Stomach (tissue), 9 donors: Measurements from ENCODE around the gene FAR1. TPM values are rescaled to one million over a fixed set of nuclear protein-coding genes. Genes with fewer than 3 reads are reported as not detected.

ENCODE experiments used
- DNase-seq, 2 donors: peaks; one replicate each; pipeline versions ENCODE4 v3.0.0 to v3.0.0-alpha.2; 2013 to 2019
- H3K27ac ChIP-seq, 5 donors: fragments of 200-600 bp in 4 of 5; sonication (generic) in 4 of 5; one replicate each; pipeline ENCODE4 v1.5.1; 2013 to 2019; ENCODE audit warnings: mild to moderate bottlenecking in 1 of 5, moderate library complexity in 1 of 5
- H3K27me3 ChIP-seq, 3 donors: fragments of 200-600 bp; sonication (generic); one replicate each; pipeline ENCODE4 v1.5.1; 2017 to 2019; ENCODE audit warnings: mixed run types in 1 of 3
- H3K36me3 ChIP-seq, 4 donors: fragments of 200-600 bp; sonication (generic); 1 replicate in 3 of 4; 2 replicates in 1 of 4; pipeline ENCODE4 v1.5.1; 2016 to 2019
- H3K4me1 ChIP-seq, 4 donors: fragments of 200-600 bp; sonication (generic); one replicate each; pipeline ENCODE4 v1.5.1; 2016 to 2019
- H3K4me3 ChIP-seq, 4 donors: fragments of 200-600 bp; sonication (generic) in 3 of 4; one replicate each; pipeline ENCODE4 v1.5.1; 2016 to 2019; ENCODE audit warnings: mild to moderate bottlenecking in 1 of 4
- H3K9me3 ChIP-seq, 4 donors: fragments of 200-600 bp; sonication (generic); one replicate each; pipeline ENCODE4 v1.5.1; 2016 to 2019
- CTCF ChIP-seq, 7 experiments: fragments of 450-650 bp in 4 of 7; fragments of 200-600 bp in 3 of 7; sonication (generic) in 3 of 7; IDR thresholded peaks; one replicate each; pipeline ENCODE4 v1.5.1; 2016 to 2019; ENCODE audit warnings: antibody characterized with exemption in 7 of 7, control low read depth in 2 of 7, mild to moderate bottlenecking in 1 of 7
- EP300 ChIP-seq: sonication (generic); formaldehyde crosslinking; IDR thresholded peaks from one replicate; pipeline ENCODE4 v1.6.1; 2017; ENCODE audit warnings: antibody characterized with exemption
- POLR2A ChIP-seq, 4 donors: fragments of 450-650 bp; IDR thresholded peaks; one replicate each; pipeline ENCODE4 v1.6.1; 2016; ENCODE audit warnings: antibody characterized with exemption in 4 of 4, control low read depth in 2 of 4, mild to moderate bottlenecking in 1 of 4, moderate library complexity in 1 of 4
- POLR2AphosphoS5 ChIP-seq, 3 donors: sonication (generic); formaldehyde crosslinking; IDR thresholded peaks; one replicate each; pipeline ENCODE4 v1.6.1; 2016; ENCODE audit warnings: antibody characterized with exemption in 3 of 3
- WGBS, 5 donors: extraction: QIAGEN DNeasy Blood & Tissue Kit in 3 of 5; methylation state at CpG; one replicate each; pipeline versions ENCODE4 v1.1.5 to v1.1.7; 2013 to 2018; 5-methylcytosine and 5-hydroxymethylcytosine counted together
- intact Hi-C: fragments of 100-400 bp; cut with DNase I; formaldehyde crosslinking; loops from one replicate; pipeline ENCODE4 v1.15.1; 2023; ENCODE audit warnings: low total_unique reads
- polyA plus RNA-seq, 3 donors: library from polyadenylated mRNA; stranded (reverse); fragments of 200-250 nt; gene quantifications; one replicate each; pipeline ENCODE4 v1.2.3, GENCODE V29; 2013
- total RNA-seq, 5 donors: library from RNA; depleted of rRNA; stranded (reverse); fragments of >200 nt; gene quantifications; one replicate each; pipeline versions ENCODE4 v1.1.0 to v1.2.3, GENCODE V29; 2014 to 2016
- donor health status: healthy with polysubstance abuse.
- donor health status: Bipolar disorder and iron deficiency.
- donor health status: healthy.

Gene FAR1
- total and polyA plus RNA-seq, 8 donors: 27.0 to 374 (median 90.7) TPM

GRCh38 chr11:13765886-13766285 is 97.4 kb downstream of the FAR1 start:
- Histone ChIP-seq H3K36me3 (no peaks in the 10 kb centered on the region), H3K27ac (no peak overlapping the region), H3K9me3 (no peaks in the 10 kb centered on the region), H3K27me3 (no peaks in the 10 kb centered on the region), H3K4me1 (no peaks in the 10 kb centered on the region), H3K4me3 (no peak overlapping the region)
- TF ChIP-seq POLR2AphosphoS5 (IDR thresholded peaks at IDR 0.05) (no peak), POLR2A (IDR thresholded peaks at IDR 0.05) (no peak), CTCF (IDR thresholded peaks at IDR 0.05) (no peak), EP300 (no peak)
- DNase-seq: no peak
- intact Hi-C loops: no loop called here
- WGBS, 5 donors: 67 to 92% (median 85%) methylated on average over 3 of the region's 3 CpGs

- WGBS, 5 donors: 78 to 90% (median 88%) methylated on average over 1 of the region's 1 CpG
Observed at GRCh38 chr11:13767471-13767870, 99.0 kb downstream of the FAR1 start.

GRCh38 chr11:13769188-13769587 is 100.7 kb downstream of the FAR1 start:
- no peak for DNase-seq
- Histone ChIP-seq H3K4me3 (no peak overlapping the region), H3K9me3 (no peaks in the 10 kb centered on the region), H3K27me3 (no peaks in the 10 kb centered on the region), H3K4me1 (peaks cover 0 to 7% (median 0%) of the 10 kb centered on the region in 4 donors), H3K27ac (no peak overlapping the region), H3K36me3 (no peaks in the 10 kb centered on the region)
- TF ChIP-seq EP300: no peak
- TF ChIP-seq CTCF (IDR thresholded peaks at IDR 0.05): no peak
- no peak for TF ChIP-seq POLR2A (IDR thresholded peaks at IDR 0.05)
- no peak for TF ChIP-seq POLR2AphosphoS5 (IDR thresholded peaks at IDR 0.05)
- WGBS, 5 donors: 58 to 76% (median 63%) methylated on average over 2 of the region's 2 CpGs
- intact Hi-C loops: no loop called here

More at GRCh38 chr11:13767471-13767870, 99.0 kb downstream of the FAR1 start:
- DNase-seq: no peak
- no peak for TF ChIP-seq POLR2A (IDR thresholded peaks at IDR 0.05)
- no peaks in the 10 kb centered on the region for H3K9me3 ChIP-seq
- H3K36me3 ChIP-seq: no peaks in the 10 kb centered on the region
- no peak overlapping the region for H3K27ac ChIP-seq
- H3K27me3 ChIP-seq: no peaks in the 10 kb centered on the region
- peaks cover 0 to 4% (median 0%) of the 10 kb centered on the region in 4 donors for H3K4me1 ChIP-seq
- intact Hi-C loops: no loop called here
- H3K4me3 ChIP-seq: no peak overlapping the region

- H3K9me3 ChIP-seq: no peaks in the 10 kb centered on the region
- H3K27ac ChIP-seq: no peak overlapping the region
- intact Hi-C loops: loop anchor here (10.0 kb wide), 1 partner anchor 474 kb away; no protein-coding TSS in a partner anchor
- H3K4me3 ChIP-seq: no peak overlapping the region
- 92 to 97% (median 94%) methylated on average over 3 of the region's 3 CpGs for WGBS, 5 donors
- H3K4me1 ChIP-seq: peaks cover 0 to 7% (median 0%) of the 10 kb centered on the region in 4 donors
- no peak for DNase-seq
- H3K27me3 ChIP-seq: no peaks in the 10 kb centered on the region
- H3K36me3 ChIP-seq: no peaks in the 10 kb centered on the region
- TF ChIP-seq POLR2A (IDR thresholded peaks at IDR 0.05): no peak
- TF ChIP-seq EP300: no peak
- no peak for TF ChIP-seq CTCF (IDR thresholded peaks at IDR 0.05)
- no peak for TF ChIP-seq POLR2AphosphoS5 (IDR thresholded peaks at IDR 0.05)
Observed at GRCh38 chr11:13771151-13771550, 102.7 kb downstream of the FAR1 start.

GRCh38 chr11:13772223-13773046 is 104.0 kb downstream of the FAR1 start:
- Histone ChIP-seq H3K9me3 (no peaks in the 10 kb centered on the region), H3K27ac (no peak overlapping the region), H3K27me3 (no peaks in the 10 kb centered on the region), H3K4me1 (peaks cover 0 to 7% (median 0%) of the 10 kb centered on the region in 4 donors), H3K36me3 (no peaks in the 10 kb centered on the region), H3K4me3 (no peak overlapping the region)
- DNase-seq: peak in 1 of 2 donors; percentile 90
- TF ChIP-seq EP300: no peak
- TF ChIP-seq POLR2AphosphoS5 (IDR thresholded peaks at IDR 0.05): no peak
- peak in 3 of 7 experiments; percentile 27 to 49 (median 39) for TF ChIP-seq CTCF (IDR thresholded peaks at IDR 0.05)
- intact Hi-C loops: loop anchor here (10.0 kb wide), 1 partner anchor 472 kb away; no protein-coding TSS in a partner anchor
- 24 to 36% (median 29%) methylated on average over 5 of the region's 5 CpGs for WGBS, 5 donors
